Osteocyte (in vitro differentiated cells): Measurements from ENCODE around the gene RASSF5. TPM values are rescaled to one million over a fixed set of nuclear protein-coding genes. Genes with fewer than 3 reads are reported as not detected.

Experiments used
- DNase-seq: peaks from one replicate; pipeline ENCODE4 v3.0.0; 2021; ENCODE audit warnings: mixed read lengths; ENCODE audit not compliant: unreplicated experiment; ENCODE audit errors: extremely low spot score
- H3K27ac Mint-ChIP-seq: one replicate; pipeline ENCODE4 v1.8.0; 2021; ENCODE audit warnings: mild to moderate bottlenecking, mixed read lengths; ENCODE audit not compliant: unreplicated experiment
- H3K27me3 Mint-ChIP-seq: one replicate; pipeline ENCODE4 v1.8.0; 2021; ENCODE audit warnings: mixed read lengths; ENCODE audit not compliant: unreplicated experiment
- H3K36me3 Mint-ChIP-seq: one replicate; pipeline ENCODE4 v1.8.0; 2021; ENCODE audit warnings: mixed read lengths; ENCODE audit not compliant: unreplicated experiment
- H3K4me1 Mint-ChIP-seq: one replicate; pipeline ENCODE4 v1.8.0; 2021; ENCODE audit warnings: mixed read lengths; ENCODE audit not compliant: unreplicated experiment
- H3K4me3 Mint-ChIP-seq: one replicate; pipeline ENCODE4 v1.8.0; 2021; ENCODE audit warnings: mild to moderate bottlenecking, moderate library complexity, mixed read lengths; ENCODE audit not compliant: unreplicated experiment
- H3K9me3 Mint-ChIP-seq: one replicate; pipeline ENCODE4 v1.8.0; 2021; ENCODE audit warnings: mixed read lengths; ENCODE audit not compliant: unreplicated experiment
- CTCF ChIP-seq: fragments of 200-600 bp; sonication (generic); IDR thresholded peaks from 2 replicates; pipeline ENCODE4 v1.5.0; 2021; ENCODE audit warnings: antibody characterized with exemption, mild to moderate bottlenecking, moderate library complexity
- total RNA-seq: library from RNA; stranded (reverse); gene quantifications from 2 replicates; pipeline ENCODE4 v1.2.1, GENCODE V29; 2021

RASSF5 gene
- total RNA-seq, 1 donor from 2014 or later: not detected

GRCh38 chr1:206560007-206560716 lies 52.8 kb downstream of the RASSF5 start:
- Mint-ChIP-seq H3K4me3 (no peak overlapping the region), H3K27me3 (peaks cover 33% of the 10 kb centered on the region), H3K27ac (no peak overlapping the region), H3K4me1 (peaks cover 6% of the 10 kb centered on the region), H3K36me3 (no peaks in the 10 kb centered on the region), H3K9me3 (no peaks in the 10 kb centered on the region)
- no peak for TF ChIP-seq CTCF
- no peak for DNase-seq

- no peak overlapping the region for H3K27ac Mint-ChIP-seq
- no peaks in the 10 kb centered on the region for H3K9me3 Mint-ChIP-seq
- H3K4me1 Mint-ChIP-seq: no peaks in the 10 kb centered on the region
- peaks cover 34% of the 10 kb centered on the region for H3K27me3 Mint-ChIP-seq
- no peaks in the 10 kb centered on the region for H3K36me3 Mint-ChIP-seq
- H3K4me3 Mint-ChIP-seq: no peak overlapping the region
- no peak for DNase-seq
- no peak for TF ChIP-seq CTCF
Observed at GRCh38 chr1:206563367-206564207, 56.3 kb downstream of the RASSF5 start.

- DNase-seq: no peak
- H3K27ac Mint-ChIP-seq: no peak overlapping the region
- no peak for TF ChIP-seq CTCF
- H3K9me3 Mint-ChIP-seq: no peaks in the 10 kb centered on the region
- no peaks in the 10 kb centered on the region for H3K4me1 Mint-ChIP-seq
- peaks cover 43% of the 10 kb centered on the region for H3K27me3 Mint-ChIP-seq
- H3K4me3 Mint-ChIP-seq: no peak overlapping the region
- H3K36me3 Mint-ChIP-seq: no peaks in the 10 kb centered on the region
Observed at GRCh38 chr1:206565995-206566394, 58.7 kb downstream of the RASSF5 start.

- TF ChIP-seq CTCF: no peak
- H3K27ac Mint-ChIP-seq: no peak overlapping the region
- peaks cover 51% of the 10 kb centered on the region for H3K27me3 Mint-ChIP-seq
- H3K4me1 Mint-ChIP-seq: no peaks in the 10 kb centered on the region
- H3K36me3 Mint-ChIP-seq: no peaks in the 10 kb centered on the region
- H3K4me3 Mint-ChIP-seq: no peak overlapping the region
- H3K9me3 Mint-ChIP-seq: no peaks in the 10 kb centered on the region
- no peak for DNase-seq
Observed at GRCh38 chr1:206566999-206567398, 59.7 kb downstream of the RASSF5 start.

GRCh38 chr1:206568256-206568655 lies 60.9 kb downstream of the RASSF5 start:
- TF ChIP-seq CTCF: no peak
- no peaks in the 10 kb centered on the region for H3K4me1 Mint-ChIP-seq
- peaks cover 56% of the 10 kb centered on the region for H3K27me3 Mint-ChIP-seq
- DNase-seq: no peak
- no peaks in the 10 kb centered on the region for H3K36me3 Mint-ChIP-seq
- no peaks in the 10 kb centered on the region for H3K9me3 Mint-ChIP-seq
- H3K27ac Mint-ChIP-seq: no peak overlapping the region
- H3K4me3 Mint-ChIP-seq: no peak overlapping the region
